ENCODE results near the gene TULP4. TPM values are rescaled to one million over a fixed set of nuclear protein-coding genes. Genes with fewer than 3 reads are reported as not detected.
A peak's percentile ranks its signal among the peaks of the same experiment; 100 is the strongest.

Gene TULP4
- total and polyA plus RNA-seq, 2 of the 8 experiments (the other 6 are each of a cell fraction or from before 2014, with no cell fraction given), result 7.7 to 51.6 TPM

DNA sequence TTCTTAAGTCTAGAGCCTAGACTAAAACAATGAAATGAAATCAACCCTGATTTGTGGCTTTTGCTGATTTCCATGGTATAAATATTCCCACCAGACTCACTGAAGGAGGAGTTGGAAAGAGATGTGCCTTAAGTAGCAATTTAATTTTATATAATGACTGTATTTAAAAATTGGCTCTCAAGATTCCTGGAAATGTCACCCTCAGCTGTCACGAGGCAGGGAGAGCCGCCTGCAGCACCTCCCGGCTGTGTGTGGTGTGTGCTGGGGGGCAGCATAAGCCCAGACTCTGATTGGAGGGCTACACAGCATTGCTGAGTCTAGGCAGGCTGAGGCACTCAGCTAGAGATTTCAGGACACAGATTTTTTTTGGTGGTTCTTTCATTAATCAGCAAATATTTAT, 207.0 kb downstream of the TULP4 start:
- DNase-seq (ENCODE audit: low read depth in 1 of 2, low spot score in 2 of 2), result no peak
- Histone ChIP-seq H2BK120ac (replicated peaks; ENCODE audit: low read depth, low read length) (no peak overlapping the region), H3K4me3 (ENCODE audit: extremely low read depth in 1 of 4, insufficient read depth in 2 of 4, low read depth in 3 of 4, low read length in 4 of 4) (no peak overlapping the region), H3K9me3 (ENCODE audit: insufficient read depth in 2 of 2, low read depth in 1 of 2, low read length in 1 of 2) (no peaks in the 10 kb centered on the region), H2BK5ac (ENCODE audit: low read depth, low read length) (no peak overlapping the region), H2AFZ (ENCODE audit: low read length) (peak overlapping the region; percentile 41; the same call in 1 of the 2 replicates), H3K23ac (ENCODE audit: insufficient read length) (no peak overlapping the region), H3K14ac (ENCODE audit: insufficient read length) (no peak overlapping the region), H3K27me3 (replicated peaks in 1 of 4; ENCODE audit: control insufficient read depth in 3 of 4, extremely low read depth in 1 of 4, insufficient read depth in 3 of 4, low read length in 3 of 4) (no peaks in the 10 kb centered on the region), H3K23me2 (ENCODE audit: low read depth, low read length) (no peaks in the 10 kb centered on the region), H4K8ac (ENCODE audit: extremely low read depth, insufficient read depth, low read length) (no peak overlapping the region), H2AK5ac (ENCODE audit: low read depth, low read length) (no peak overlapping the region), H2BK20ac (ENCODE audit: low read length) (no peak overlapping the region), H3K4me2 (ENCODE audit: insufficient read depth in 1 of 2, low read depth in 2 of 2, low read length in 2 of 2) (no peak overlapping the region), H3K4ac (replicated peaks; ENCODE audit: insufficient read length, low read depth, low read length) (no peak overlapping the region), H3K27ac (ENCODE audit: low read depth, low read length) (no peak overlapping the region), H3K79me1 (ENCODE audit: low read depth, low read length) (no peaks in the 10 kb centered on the region), H3K9ac (replicated peaks in 1 of 4; ENCODE audit: extremely low read depth in 1 of 4, low read depth in 3 of 4, low read length in 3 of 4) (no peak overlapping the region), H3K56ac (replicated peaks; ENCODE audit: insufficient read length, low read depth, low read length) (no peak overlapping the region), H3K79me2 (ENCODE audit: control insufficient read depth in 1 of 2, insufficient read depth in 2 of 2, low read length in 2 of 2) (no peaks in the 10 kb centered on the region), H2BK12ac (ENCODE audit: low read depth, low read length) (no peak overlapping the region), H3K18ac (ENCODE audit: extremely low read depth, low read length) (no peak overlapping the region), H3K4me1 (replicated peaks in 1 of 4; ENCODE audit: control insufficient read depth in 3 of 4, insufficient read depth in 4 of 4, low read length in 3 of 4) (peaks cover 0 to 5% (median 4%) of the 10 kb centered on the region in 4 experiments; a peak in 4 of 7 replicates), H3K36me3 (ENCODE audit: control insufficient read depth in 2 of 4, insufficient read depth in 4 of 4, low read length in 3 of 4) (no peaks in the 10 kb centered on the region), H4K5ac (ENCODE audit: insufficient read length, low read depth, low read length) (no peak overlapping the region), H4K20me1 (replicated peaks in 1 of 2; ENCODE audit: control insufficient read depth in 1 of 2, insufficient read depth in 2 of 2, low read length in 2 of 2) (no peaks in the 10 kb centered on the region), H4K91ac (replicated peaks; ENCODE audit: insufficient read length, low read length) (no peak overlapping the region), H2BK15ac (ENCODE audit: low read length) (no peak overlapping the region; the same call in 1 of the 2 replicates)
- ChIA-PET CTCF (ENCODE audit: partially characterized antibody) (interaction anchor here (0.6 to 3.0 kb wide), 46 partner anchors 8 to 573 kb away, joined by 3 to 17 read pairs (median 4); no protein-coding TSS in a partner anchor), POLR2A (ENCODE audit: partially characterized antibody) (interaction anchor here (0.9 to 1.0 kb wide), 3 partner anchors 10 to 92 kb away, joined by 3 to 4 read pairs (median 3); no protein-coding TSS in a partner anchor)
- 81% methylated on average over 3 of the region's 3 CpGs; no CpG with 5 or more reads in 1 of the 2 experiments for WGBS, 2 experiments (ENCODE audit: extremely low coverage in 1 of 2, insufficient coverage in 1 of 2, insufficient read length in 1 of 2, insufficient replicate concordance in 2 of 2, low coverage in 1 of 2, low lambda C conversion rate in 2 of 2, missing lambda C conversion rate in 1 of 2)
- no peak for TF ChIP-seq KDM4A (IDR thresholded peaks at IDR 0.05; ENCODE audit: low read depth, low read length, severe bottlenecking)
- no peak for TF ChIP-seq BRCA1 (IDR thresholded peaks at IDR 0.05; ENCODE audit: low read depth, low read length)
- no peak for TF ChIP-seq CTBP2 (IDR thresholded peaks at IDR 0.05; ENCODE audit: borderline replicate concordance, insufficient read depth, insufficient read length, low read length)
- TF ChIP-seq BACH1 (IDR thresholded peaks at IDR 0.05; ENCODE audit: low read length), result no peak
- no peak for TF ChIP-seq RXRA (IDR thresholded peaks at IDR 0.05; ENCODE audit: insufficient read depth, low read depth, low read length)
- TF ChIP-seq FOSL1 (IDR thresholded peaks at IDR 0.05; ENCODE audit: insufficient read depth, low read depth, low read length), result no peak
- TF ChIP-seq POU5F1 (IDR thresholded peaks at IDR 0.05; ENCODE audit: low read depth, low read length), result no peak
- TF ChIP-seq, protein P1, sequence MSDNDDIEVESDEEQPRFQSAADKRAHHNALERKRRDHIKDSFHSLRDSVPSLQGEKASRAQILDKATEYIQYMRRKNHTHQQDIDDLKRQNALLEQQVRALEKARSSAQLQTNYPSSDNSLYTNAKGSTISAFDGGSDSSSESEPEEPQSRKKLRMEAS (IDR thresholded peaks at IDR 0.05), result no peak
- no peak for FAIRE-seq
